Measurements from ENCODE around the gene MTREX.

The MTREX gene

GRCh38 chr5:55325621-55326020, 17.8 kb downstream of the MTREX start:
- no peak for DNase-seq

GRCh38 chr5:55327281-55327680, 19.5 kb downstream of the MTREX start:
- no peak for DNase-seq

DNA sequence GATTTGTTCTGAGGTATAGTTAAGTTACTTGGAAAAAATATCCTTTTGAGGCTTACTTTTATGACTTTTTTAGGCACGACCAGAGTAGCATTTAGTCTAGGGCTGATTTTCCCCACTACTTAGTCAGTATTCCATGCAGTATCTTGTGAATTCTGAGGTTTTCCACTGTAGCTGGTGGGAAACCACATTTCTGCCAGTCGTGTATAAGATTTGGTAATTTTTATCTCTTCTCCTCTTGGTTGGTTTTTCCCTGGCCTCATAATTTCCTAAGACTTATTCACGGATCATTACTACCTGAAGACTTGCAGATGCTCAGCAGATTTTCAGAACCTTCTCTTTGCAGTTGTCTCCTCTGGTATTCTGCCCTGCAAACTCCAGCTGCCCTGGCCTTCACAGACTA, 23.5 kb downstream of the MTREX start:
- DNase-seq: no peak

- no peak for DNase-seq
Measured at GRCh38 chr5:55333017-55333416, 25.2 kb downstream of the MTREX start.

DNA sequence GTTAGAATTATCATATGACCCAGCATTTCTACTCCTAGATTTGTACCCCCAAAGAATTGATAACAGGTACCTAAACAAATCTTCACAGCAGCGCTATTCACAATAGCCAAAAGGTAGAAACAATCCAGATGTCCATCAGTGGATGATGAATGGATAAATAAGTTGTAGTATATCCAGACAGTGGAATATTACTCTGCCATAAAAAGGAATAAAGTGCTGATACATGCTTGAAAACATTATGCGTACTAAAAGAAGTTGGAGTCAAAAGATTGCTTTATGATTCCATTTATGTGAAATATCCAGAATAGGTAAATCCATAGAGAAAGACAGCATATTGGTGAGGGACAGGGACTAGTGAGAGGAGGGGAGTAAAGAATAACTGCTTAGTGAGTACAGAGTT, 26.0 kb downstream of the MTREX start:
- no peak for DNase-seq

GRCh38 chr5:55338092-55338613, 30.4 kb downstream of the MTREX start:
- DNase-seq: no peak

DNA sequence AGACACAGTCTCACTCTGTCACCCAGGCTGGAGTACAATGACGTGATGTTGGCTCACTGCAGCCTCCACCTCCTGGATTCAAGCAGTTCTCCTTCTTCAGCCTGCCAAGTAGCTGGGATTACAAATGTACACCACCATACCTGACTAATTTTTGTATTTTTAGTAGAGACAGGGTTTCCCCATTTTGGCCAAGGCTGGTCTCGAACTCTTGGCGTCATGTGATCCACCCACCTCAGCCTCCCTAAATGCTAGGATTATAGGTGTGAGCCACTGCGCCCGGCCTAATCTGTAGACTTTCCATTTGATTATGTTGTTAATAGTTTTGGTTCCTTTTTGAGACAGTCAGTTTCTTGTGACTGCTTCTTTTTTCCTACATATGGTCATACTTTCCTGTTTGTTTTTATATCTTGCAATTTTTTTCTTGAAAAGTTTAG, 31.0 kb downstream of the MTREX start:
- peak; percentile 68 for DNase-seq

- DNase-seq: no peak
Measured at GRCh38 chr5:55343107-55343506, 35.3 kb downstream of the MTREX start.

DNA sequence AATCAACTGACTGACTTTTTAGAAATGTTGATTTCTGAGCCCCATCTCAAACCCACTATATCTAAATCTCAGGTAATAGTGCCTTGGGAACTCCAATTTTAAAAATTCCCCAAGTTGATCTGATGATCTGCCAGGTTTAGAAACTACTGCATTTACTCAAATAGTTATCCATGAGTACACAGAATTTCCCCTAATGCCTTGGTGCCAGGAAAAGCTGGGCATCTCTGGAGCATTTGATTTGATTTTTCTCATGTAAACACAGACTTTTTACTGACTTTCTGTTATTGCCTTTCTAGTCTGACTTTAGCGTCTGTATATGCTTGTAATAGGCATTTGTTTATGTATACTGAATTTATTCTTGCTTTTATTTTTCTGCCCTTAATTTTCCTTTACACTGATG, 35.8 kb downstream of the MTREX start:
- DNase-seq: no peak

- DNase-seq: peak; percentile 70
Measured at GRCh38 chr5:55344392-55344992, 36.7 kb downstream of the MTREX start.

DNA sequence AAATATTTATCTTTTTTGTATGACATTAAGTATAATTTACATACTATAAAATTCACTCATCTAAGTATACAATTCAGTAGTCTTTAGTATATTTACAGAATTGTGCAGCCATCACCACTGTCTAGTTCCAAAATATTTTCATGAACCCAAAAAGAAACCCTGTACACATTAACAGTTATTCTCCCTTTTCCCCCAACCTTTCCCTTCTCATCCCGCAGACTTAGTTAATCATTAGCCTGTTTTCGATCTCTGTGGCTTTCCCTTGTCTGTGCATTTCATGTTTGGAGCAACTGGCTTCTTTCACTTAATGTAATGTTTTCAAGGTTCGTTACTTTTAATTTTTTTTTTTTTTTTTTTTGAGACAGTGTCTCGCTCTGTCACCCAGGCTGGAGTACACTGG, 37.5 kb downstream of the MTREX start:
- DNase-seq: no peak

GRCh38 chr5:55347786-55348185, 40.0 kb downstream of the MTREX start:
- DNase-seq: no peak

GRCh38 chr5:55350754-55351153, 43.0 kb downstream of the MTREX start:
- no peak for DNase-seq

GRCh38 chr5:55356896-55357295, 49.1 kb downstream of the MTREX start:
- DNase-seq: no peak

DNA sequence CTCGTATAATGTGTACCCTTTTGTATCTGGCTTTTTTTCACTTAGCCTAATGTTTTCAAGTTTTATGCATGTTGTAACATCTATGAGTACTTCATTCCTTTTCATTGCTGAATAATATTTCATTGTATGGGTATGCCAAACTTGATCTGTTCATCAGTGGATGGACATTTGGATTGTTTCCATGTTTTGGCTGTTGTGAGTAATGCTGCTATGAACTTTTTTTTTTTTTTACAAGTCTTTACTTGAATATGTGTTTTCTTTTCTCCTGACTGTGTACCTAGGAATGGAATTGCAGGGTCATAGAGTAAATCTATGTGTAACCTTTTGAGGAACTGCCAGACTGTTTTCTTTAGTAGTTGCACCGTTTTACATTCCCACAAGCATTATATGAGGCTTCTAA, 52.4 kb downstream of the MTREX start:
- DNase-seq: no peak

DNA sequence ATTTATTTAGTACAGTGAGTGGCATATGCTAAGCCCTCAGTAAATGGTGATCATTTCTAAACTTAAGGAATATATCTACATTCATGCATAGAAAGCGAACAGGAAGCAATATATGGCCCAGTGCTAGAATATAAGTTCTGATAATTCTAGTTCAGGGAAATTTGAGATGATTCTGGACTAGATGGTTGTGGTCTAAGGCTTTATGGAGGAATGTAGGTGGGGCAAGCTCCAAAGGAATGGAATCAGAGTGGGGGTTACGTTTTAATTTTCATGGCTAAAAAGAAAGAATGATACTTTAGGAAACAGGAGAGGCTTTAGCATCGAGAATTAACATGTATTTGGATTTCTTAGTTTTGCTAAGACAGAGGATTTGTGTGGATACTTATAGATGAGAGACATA, 56.1 kb downstream of the MTREX start:
- no peak for DNase-seq

- DNase-seq: peak; percentile 74
Measured at GRCh38 chr5:55364537-55365055, 56.8 kb downstream of the MTREX start.

DNA sequence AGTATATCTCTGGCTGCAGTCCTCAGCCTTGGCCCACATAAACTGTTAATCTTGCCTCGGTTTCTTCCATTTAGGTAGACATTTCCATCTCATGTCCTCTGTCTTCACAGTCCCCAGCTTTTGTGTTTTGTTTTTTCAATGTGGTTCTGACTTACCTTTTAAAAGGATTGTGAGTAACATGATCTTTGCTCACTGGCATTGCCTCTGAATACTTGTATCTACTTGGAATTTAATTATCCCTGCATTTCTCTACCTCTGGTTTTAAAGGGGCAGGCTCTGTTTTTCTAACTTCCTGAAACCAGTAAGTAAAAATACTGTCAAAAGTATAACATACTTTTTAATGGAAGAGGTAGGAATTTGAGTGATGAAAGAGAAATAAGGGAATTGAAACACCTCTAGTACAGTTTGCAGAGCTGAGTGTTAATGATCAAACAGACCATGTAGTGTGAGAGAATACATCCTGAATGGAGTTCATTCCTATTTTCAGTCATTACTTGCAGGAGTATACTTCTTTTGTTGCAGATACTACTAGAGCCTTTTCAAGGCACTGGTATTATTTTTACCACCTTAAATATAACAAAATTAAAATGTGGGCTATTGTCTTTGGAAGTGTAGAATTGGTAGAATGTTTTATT, 62.6 kb downstream of the MTREX start:
- DNase-seq: no peak

DNA sequence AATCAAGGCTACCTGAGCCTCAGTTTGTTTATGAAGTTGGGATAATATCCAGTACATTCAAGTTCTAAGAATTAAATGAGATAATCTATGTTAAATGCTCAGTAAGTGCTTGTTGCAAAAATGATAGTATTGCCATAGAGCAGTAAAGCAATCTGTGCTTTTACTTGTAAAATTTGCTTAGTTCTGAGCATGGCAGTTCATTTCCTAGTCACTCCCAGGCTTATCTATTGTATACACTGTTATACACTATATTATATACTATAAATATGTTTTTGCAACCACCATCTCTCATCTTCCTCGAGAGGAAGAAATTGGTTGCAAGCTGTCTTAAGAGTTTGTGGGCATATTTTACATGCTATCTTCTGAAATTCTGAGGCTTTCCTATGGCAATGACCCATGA, 63.4 kb downstream of the MTREX start:
- DNase-seq: no peak

- DNase-seq: no peak
Measured at GRCh38 chr5:55372130-55372925, 64.5 kb downstream of the MTREX start.

- DNase-seq: no peak
Measured at GRCh38 chr5:55377810-55378209, 70.0 kb downstream of the MTREX start.

DNA sequence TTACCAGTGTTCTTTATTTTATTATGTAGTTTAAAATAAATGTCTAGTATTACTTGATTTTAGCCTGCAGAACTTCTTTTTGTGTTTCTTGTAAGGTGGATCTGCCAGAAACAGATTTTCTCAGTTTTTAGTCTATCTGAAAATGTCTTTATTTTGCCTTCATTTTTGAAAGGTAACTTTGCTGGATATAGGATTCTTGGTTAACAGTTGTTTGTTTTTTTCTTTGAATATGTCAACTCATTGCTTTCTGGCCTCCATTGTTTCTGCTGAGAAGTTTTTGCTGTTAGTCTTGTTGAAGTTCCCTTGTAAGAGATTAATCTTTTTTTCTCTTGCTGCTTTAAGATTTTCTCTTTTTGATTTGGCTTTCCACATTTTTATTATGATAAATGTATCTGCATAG, 75.5 kb downstream of the MTREX start:
- DNase-seq: no peak

- DNase-seq: no peak
Measured at GRCh38 chr5:55384072-55384471, 76.3 kb downstream of the MTREX start.

DNA sequence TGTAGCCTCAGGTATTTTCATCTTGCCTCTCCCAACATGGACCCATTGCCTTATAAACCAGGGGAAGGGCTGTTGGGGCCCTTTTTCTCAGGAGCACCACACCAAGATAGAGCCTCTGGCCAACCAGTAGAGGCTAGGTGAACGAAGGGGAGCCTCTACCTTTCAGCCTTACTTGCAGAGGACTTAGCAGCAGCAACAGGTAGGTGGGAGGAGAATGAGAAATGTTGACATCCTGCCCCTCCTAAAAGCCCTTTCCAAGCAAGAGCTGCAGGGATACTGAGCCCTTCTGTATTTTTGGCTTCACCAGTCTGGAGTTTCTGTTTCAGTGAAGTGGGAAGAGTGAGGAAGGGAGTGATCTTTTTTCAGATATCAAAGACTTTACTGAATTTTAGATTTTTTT, 77.4 kb downstream of the MTREX start:
- DNase-seq: no peak

Measured in activated CD4-positive, alpha-beta T cell treated with anti-CD3 and anti-CD28 coated beads, Interleukin-2, Interleukin-6, amounts not matched to agents 100 ng/mL and 50 ng/mL, durations not matched to agents 16 hours and 8 hours (primary cell).